Transverse colon (tissue), 4 donors: ENCODE measurements around the gene VAV2. TPM values are rescaled to one million over a fixed set of nuclear protein-coding genes. Genes with fewer than 3 reads are reported as not detected.

Source experiments
- DNase-seq: peaks from one replicate; pipeline ENCODE4 v3.0.0-alpha.2; 2019
- H3K27ac ChIP-seq, 4 donors: fragments of 200-600 bp; sonication (generic); 2 replicates each; pipeline ENCODE4 v1.5.1; 2016 to 2018; ENCODE audit warnings: inconsistent platforms in 4 of 4
- H3K27me3 ChIP-seq: fragments of 200-600 bp; sonication (generic); 2 replicates; pipeline ENCODE4 v1.5.1; 2017; ENCODE audit warnings: inconsistent platforms
- H3K36me3 ChIP-seq, 4 donors: fragments of 200-600 bp; sonication (generic); 2 replicates each; pipeline ENCODE4 v1.5.1; 2017 to 2019; ENCODE audit warnings: inconsistent platforms in 4 of 4
- H3K4me1 ChIP-seq, 4 donors: fragments of 200-600 bp; sonication (generic); 2 replicates each; pipeline ENCODE4 v1.5.1; 2017 to 2020; ENCODE audit warnings: inconsistent platforms in 4 of 4
- H3K4me3 ChIP-seq, 4 donors: fragments of 200-600 bp; sonication (generic); 1 replicate in 1 of 4; 2 replicates in 3 of 4; pipeline versions ENCODE4 v1.5.1 to v1.6.1; 2017 to 2019; ENCODE audit warnings: inconsistent platforms in 4 of 4
- H3K9me3 ChIP-seq, 2 donors: fragments of 200-600 bp; sonication (generic); 2 replicates each; pipeline ENCODE4 v1.5.1; 2017 to 2019; ENCODE audit warnings: inconsistent platforms in 2 of 2
- CTCF ChIP-seq, 5 experiments: fragments of 200-600 bp in 3 of 5; fragments of 450-650 bp in 2 of 5; sonication (generic) in 3 of 5; IDR thresholded peaks; 1 replicate in 2 of 5; 2 replicates in 3 of 5; pipeline ENCODE4 v1.5.1; 2016 to 2017; ENCODE audit warnings: antibody characterized with exemption in 5 of 5, inconsistent platforms in 3 of 5, mild to moderate bottlenecking in 2 of 5, moderate library complexity in 1 of 5
- EP300 ChIP-seq: sonication (generic); formaldehyde crosslinking; IDR thresholded peaks from one replicate; pipeline ENCODE4 v1.6.1; 2017; ENCODE audit warnings: antibody characterized with exemption, low read depth
- POLR2A ChIP-seq: fragments of 450-650 bp; IDR thresholded peaks from one replicate; pipeline ENCODE4 v1.6.1; 2016; ENCODE audit warnings: antibody characterized with exemption, mild to moderate bottlenecking, moderate library complexity
- POLR2AphosphoS5 ChIP-seq, 3 donors: sonication (generic); formaldehyde crosslinking; IDR thresholded peaks; one replicate each; pipeline ENCODE4 v1.6.1; 2016; ENCODE audit warnings: antibody characterized with exemption in 3 of 3
- WGBS, 2 donors: methylation state at CpG; one replicate each; pipeline ENCODE4 v1.1.5; 2018; ENCODE audit warnings: low coverage in 1 of 2; 5-methylcytosine and 5-hydroxymethylcytosine counted together
- in situ Hi-C, 4 donors: fragments of 200-750 bp; cut with MboI; loops; one replicate each; pipeline versions ENCODE4 v1.15.0 to v1.15.1; 2017; ENCODE audit warnings: low sequenced_read_pairs in 3 of 4, low pct_ligation_motif_present in 1 of 4, low pct_unique_long_range_greater_than_20kb in 1 of 4
- intact Hi-C: fragments of 100-400 bp; cut with DNase I; formaldehyde crosslinking; loops from one replicate; pipeline ENCODE4 v1.15.1; 2023; ENCODE audit warnings: low total_unique reads
- total RNA-seq, 4 donors: library from RNA; depleted of rRNA; stranded (reverse); fragments of >200 nt; gene quantifications; one replicate each; pipeline ENCODE4 v1.1.0, GENCODE V29; 2016

VAV2 gene
- total RNA-seq, 4 donors from 2014 or later = 8.2 to 52.4 (median 24.5) TPM

GRCh38 chr9:133878402-133878801 is 113.7 kb downstream of the VAV2 start:
- no peak for TF ChIP-seq CTCF (IDR thresholded peaks at IDR 0.05)
- TF ChIP-seq POLR2A = no peak
- TF ChIP-seq POLR2AphosphoS5 (IDR thresholded peaks at IDR 0.05) = no peak
- no peak for TF ChIP-seq EP300
- in situ Hi-C loops = no loop called here
- DNase-seq = no peak
- intact Hi-C loops = no loop called here
- Histone ChIP-seq H3K4me3 (no peak overlapping the region), H3K36me3 (no peaks in the 10 kb centered on the region), H3K4me1 (no peaks in the 10 kb centered on the region), H3K27ac (no peak overlapping the region), H3K27me3 (no peaks in the 10 kb centered on the region), H3K9me3 (no peaks in the 10 kb centered on the region)
- WGBS, 2 donors = 91% methylated on average over 13 of the region's 13 CpGs; no CpG with 5 or more reads in 1 of the 2 donors

DNA sequence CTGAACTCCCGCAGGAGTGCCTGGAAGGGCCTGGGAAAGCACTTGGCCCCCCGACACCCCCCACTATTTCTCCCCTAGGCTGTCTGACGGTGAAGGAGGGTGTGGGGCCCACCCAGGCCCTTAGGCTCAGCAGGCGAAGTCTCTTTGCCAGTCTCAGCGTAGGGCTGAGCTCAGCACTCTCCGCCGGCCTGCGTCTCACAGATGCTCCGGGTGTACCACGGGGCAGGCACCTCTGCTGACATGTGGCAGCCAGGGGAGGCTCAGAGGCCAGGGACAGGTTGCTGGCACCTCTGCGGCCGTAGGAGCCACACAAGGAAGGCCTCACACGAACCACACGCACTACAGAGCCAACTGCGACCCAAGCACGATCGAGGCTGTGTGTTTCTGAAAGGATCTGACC is 114.2 kb downstream of the VAV2 start:
- intact Hi-C loops (no loop called here), in situ Hi-C loops (no loop called here)

GRCh38 chr9:133877327-133877726 is 114.8 kb downstream of the VAV2 start:
- WGBS, 2 donors = 98% methylated on average over 5 of the region's 5 CpGs; no CpG with 5 or more reads in 1 of the 2 donors
- H3K9me3 ChIP-seq = no peaks in the 10 kb centered on the region

More for the DNA sequence above, 114.2 kb downstream of the VAV2 start:
- no peaks in the 10 kb centered on the region for H3K9me3 ChIP-seq
- WGBS, 2 donors = 96% methylated on average over 11 of the region's 17 CpGs; no CpG with 5 or more reads in 1 of the 2 donors
- no peaks in the 10 kb centered on the region for H3K36me3 ChIP-seq
- H3K27ac ChIP-seq = no peak overlapping the region
- H3K4me3 ChIP-seq = no peak overlapping the region
- no peak for DNase-seq
- no peak for TF ChIP-seq POLR2AphosphoS5 (IDR thresholded peaks at IDR 0.05)
- no peaks in the 10 kb centered on the region for H3K4me1 ChIP-seq
- H3K27me3 ChIP-seq = no peaks in the 10 kb centered on the region

GRCh38 chr9:133876836-133877235 is 115.3 kb downstream of the VAV2 start:
- no peak overlapping the region for H3K4me3 ChIP-seq
- no peaks in the 10 kb centered on the region for H3K9me3 ChIP-seq
- no peaks in the 10 kb centered on the region for H3K36me3 ChIP-seq
- no peak for DNase-seq
- no peaks in the 10 kb centered on the region for H3K4me1 ChIP-seq
- no peaks in the 10 kb centered on the region for H3K27me3 ChIP-seq
- TF ChIP-seq POLR2A = no peak
- TF ChIP-seq POLR2AphosphoS5 (IDR thresholded peaks at IDR 0.05) = no peak
- no peak for TF ChIP-seq EP300
- no peak for TF ChIP-seq CTCF (IDR thresholded peaks at IDR 0.05)
- H3K27ac ChIP-seq = no peak overlapping the region
- intact Hi-C loops = no loop called here
- in situ Hi-C loops = no loop called here
- 87% methylated on average over 13 of the region's 13 CpGs; no CpG with 5 or more reads in 1 of the 2 donors for WGBS, 2 donors

More at GRCh38 chr9:133877327-133877726, 114.8 kb downstream of the VAV2 start:
- no peaks in the 10 kb centered on the region for H3K27me3 ChIP-seq
- H3K4me3 ChIP-seq = no peak overlapping the region
- in situ Hi-C loops (no loop called here), intact Hi-C loops (no loop called here)
- TF ChIP-seq CTCF (IDR thresholded peaks at IDR 0.05) = no peak
- no peak for TF ChIP-seq EP300
- no peak for TF ChIP-seq POLR2AphosphoS5 (IDR thresholded peaks at IDR 0.05)
- TF ChIP-seq POLR2A = no peak
- H3K36me3 ChIP-seq = no peaks in the 10 kb centered on the region
- no peaks in the 10 kb centered on the region for H3K4me1 ChIP-seq
- H3K27ac ChIP-seq = no peak overlapping the region
- DNase-seq = no peak

DNA sequence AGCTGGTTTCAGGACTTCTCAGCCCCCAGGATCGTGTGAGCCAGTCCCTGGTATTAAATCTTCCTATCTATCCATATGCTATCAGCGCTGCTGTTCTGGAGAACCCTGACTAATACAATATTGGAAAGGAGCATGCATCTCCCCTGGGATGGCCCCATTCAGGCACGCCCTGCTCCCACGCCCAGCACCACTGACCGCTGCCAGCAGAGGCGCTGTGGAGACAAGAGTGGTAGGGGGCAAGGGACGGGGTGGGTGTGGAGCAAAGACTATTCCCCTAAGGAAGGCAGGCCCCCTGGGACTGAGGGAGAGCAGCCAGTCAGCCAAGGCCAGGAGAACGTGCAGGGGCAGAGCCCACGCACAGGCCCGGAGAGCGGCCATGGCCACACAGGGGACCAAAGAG is 116.0 kb downstream of the VAV2 start:
- Histone ChIP-seq H3K4me3 (no peak overlapping the region), H3K36me3 (no peaks in the 10 kb centered on the region), H3K27me3 (no peaks in the 10 kb centered on the region), H3K9me3 (no peaks in the 10 kb centered on the region), H3K27ac (no peak overlapping the region), H3K4me1 (no peaks in the 10 kb centered on the region)
- no peak for DNase-seq
- in situ Hi-C loops (no loop called here), intact Hi-C loops (no loop called here)
- WGBS, 2 donors = 80 to 91% methylated on average over 1 to 11 of the region's 11 CpGs
- TF ChIP-seq POLR2AphosphoS5 (IDR thresholded peaks at IDR 0.05) (no peak), CTCF (IDR thresholded peaks at IDR 0.05) (no peak), EP300 (no peak), POLR2A (no peak)
